IMR-90 (cell line): ENCODE results near the gene AGO1. TPM values are rescaled to one million over a fixed set of nuclear protein-coding genes. Genes with fewer than 3 reads are reported as not detected.

Experiments used
- ATAC-seq: fragments of 200-7000 bp; cut with Tn5 transposase; 2 replicates; pipeline ENCODE4 v1.9.1; 2020; ENCODE audit warnings: low read depth, mild to moderate bottlenecking, moderate library complexity
- BruUV-seq: library from RNA; stranded (reverse); fragments of 400-500 nt; replicated peaks from 2 replicates; lab custom pipeline; 2021; lab: Mats Ljungman, UMichigan
- CTCF ChIA-PET: fragments of 300-600 bp; formaldehyde crosslinking; extraction: SDS; loops from one replicate; lab custom pipeline; 2021; ENCODE audit warnings: antibody characterized with exemption; lab: Yijun Ruan, JAX
- POLR2A ChIA-PET: fragments of 300-600 bp; sonication (Branson Sonifier 250); formaldehyde crosslinking; loops from one replicate; lab custom pipeline; 2022; ENCODE audit warnings: antibody characterized with exemption; ENCODE audit not compliant: unreplicated experiment; lab: Charles Lee
- DNase-seq: peaks from one replicate; pipeline ENCODE4 v3.0.0; 2013
- H2AFZ ChIP-seq: replicated peaks from 2 replicates; pipeline ENCODE3; 2013; ENCODE audit warnings: low read length, mild to moderate bottlenecking; ENCODE audit not compliant: poor library complexity
- H2AK5ac ChIP-seq: 2 replicates; pipeline ENCODE4 v1.6.1; 2013; ENCODE audit warnings: low read depth, low read length, inconsistent platforms
- H2AK9ac ChIP-seq: replicated peaks from 2 replicates; pipeline ENCODE3; 2013; ENCODE audit warnings: mild to moderate bottlenecking, low read depth, low read length, moderate library complexity; ENCODE audit not compliant: poor library complexity
- H2BK120ac ChIP-seq: 2 replicates; pipeline ENCODE4 v1.6.1; 2013; ENCODE audit warnings: low read depth, low read length, inconsistent platforms
- H2BK15ac ChIP-seq: 3 replicates; pipeline ENCODE4 v1.6.1; 2013; ENCODE audit warnings: low read depth, low read length, inconsistent platforms
- H2BK20ac ChIP-seq: 2 replicates; pipeline ENCODE4 v1.6.1; 2013; ENCODE audit warnings: low read depth, mild to moderate bottlenecking, inconsistent platforms, low read length, moderate library complexity
- H2BK5ac ChIP-seq: 2 replicates; pipeline ENCODE4 v1.6.1; 2013; ENCODE audit warnings: mild to moderate bottlenecking, low read depth, low read length, inconsistent platforms; ENCODE audit not compliant: poor library complexity, severe bottlenecking
- H3K14ac ChIP-seq: replicated peaks from 2 replicates; pipeline ENCODE4 v1.6.1; 2013; ENCODE audit warnings: low read depth, low read length, inconsistent platforms
- H3K18ac ChIP-seq: 2 replicates; pipeline ENCODE4 v1.6.1; 2013; ENCODE audit warnings: low read depth, low read length, control low read depth
- H3K23ac ChIP-seq: 2 replicates; pipeline ENCODE4 v1.6.1; 2013; ENCODE audit warnings: low read depth, low read length, inconsistent platforms
- H3K27ac ChIP-seq: 2 replicates; pipeline ENCODE4 v1.5.1; 2013; ENCODE audit warnings: mild to moderate bottlenecking, control low read depth, low read length; ENCODE audit not compliant: insufficient read depth
- H3K27me3 ChIP-seq: 2 replicates; pipeline ENCODE4 v1.6.1; 2013; ENCODE audit warnings: low read length; ENCODE audit not compliant: control insufficient read depth, insufficient read depth
- H3K36me3 ChIP-seq: 2 replicates; pipeline ENCODE4 v1.6.1; 2013; ENCODE audit warnings: low read length, mixed read lengths; ENCODE audit not compliant: control insufficient read depth, insufficient read depth
- H3K4ac ChIP-seq: 2 replicates; pipeline ENCODE4 v1.6.1; 2013; ENCODE audit warnings: low read depth, low read length, inconsistent platforms
- H3K4me1 ChIP-seq: 2 replicates; pipeline ENCODE4 v1.6.1; 2013; ENCODE audit warnings: low read length, mixed read lengths; ENCODE audit not compliant: control insufficient read depth, insufficient read depth
- H3K4me2 ChIP-seq: 2 replicates; pipeline ENCODE4 v1.6.1; 2013; ENCODE audit warnings: low read depth, mild to moderate bottlenecking, control low read depth, low read length, moderate library complexity
- H3K4me3 ChIP-seq: 2 replicates; pipeline ENCODE4 v1.5.1; 2013; ENCODE audit warnings: low read depth, mild to moderate bottlenecking, control low read depth, low read length, moderate library complexity; ENCODE audit not compliant: insufficient read depth
- H3K56ac ChIP-seq: 2 replicates; pipeline ENCODE4 v1.6.1; 2013; ENCODE audit warnings: low read length, inconsistent platforms; ENCODE audit not compliant: insufficient read depth; ENCODE audit errors: extremely low read depth
- H3K79me1 ChIP-seq, 2 experiments: 2 replicates each; pipeline ENCODE4 v1.6.1; 2013; ENCODE audit warnings: low read length in 2 of 2, inconsistent platforms in 1 of 2, low read depth in 1 of 2
- H3K9ac ChIP-seq: 2 replicates; pipeline ENCODE4 v1.6.1; 2013; ENCODE audit warnings: low read depth, low read length, control low read depth
- H3K9me1 ChIP-seq: 2 replicates; pipeline ENCODE4 v1.6.1; 2013; ENCODE audit warnings: low read length, inconsistent platforms; ENCODE audit not compliant: insufficient read depth
- H3K9me3 ChIP-seq: 2 replicates; pipeline ENCODE4 v1.6.1; 2013; ENCODE audit warnings: low read length; ENCODE audit not compliant: control insufficient read depth, insufficient read depth
- H4K20me1 ChIP-seq: 2 replicates; pipeline ENCODE4 v1.6.1; 2013; ENCODE audit warnings: low read length, inconsistent platforms; ENCODE audit not compliant: insufficient read depth
- H4K5ac ChIP-seq: 2 replicates; pipeline ENCODE4 v1.6.1; 2013; ENCODE audit warnings: mild to moderate bottlenecking, low read depth, low read length, control low read depth
- H4K8ac ChIP-seq, 2 experiments: 2 replicates each; pipeline ENCODE4 v1.6.1; 2013; ENCODE audit warnings: low read depth in 2 of 2, low read length in 2 of 2, control low read depth in 1 of 2, inconsistent platforms in 1 of 2
- H4K91ac ChIP-seq: 2 replicates; pipeline ENCODE4 v1.6.1; 2013; ENCODE audit warnings: low read depth, low read length, inconsistent platforms; ENCODE audit not compliant: insufficient read depth
- MXI1 ChIP-seq: IDR thresholded peaks from 2 replicates; pipeline ENCODE4 v1.6.1; 2012; ENCODE audit warnings: low read depth, mild to moderate bottlenecking, low read length, moderate library complexity, borderline replicate concordance
- RAD21 ChIP-seq: IDR thresholded peaks from 2 replicates; pipeline ENCODE4 v1.6.1; 2012; ENCODE audit warnings: low read length, improper control_type of control experiment
- WGBS, 2 experiments: methylation state at CpG; one replicate each; pipeline versions ENCODE4 v1.1.5 to v1.1.7; 2013; ENCODE audit warnings: missing lambda C conversion rate in 2 of 2; ENCODE audit not compliant: insufficient read length in 1 of 2; ENCODE audit errors: extremely low coverage in 2 of 2; 5-methylcytosine and 5-hydroxymethylcytosine counted together
- dilution Hi-C: fragments of 300-500 bp; cut with HindIII; formaldehyde crosslinking; loops from one replicate; pipeline ENCODE4 v1.14.3; 2018; ENCODE audit warnings: low sequenced_read_pairs; ENCODE audit not compliant: unreplicated experiment
- in situ Hi-C: fragments of 300-500 bp; cut with MboI; formaldehyde crosslinking; loops from 3 replicates; pipeline ENCODE4 v1.14.3; 2019; ENCODE audit warnings: low sequenced_read_pairs, inconsistent platforms, mixed read lengths
- intact Hi-C: fragments of 100-400 bp; cut with micrococcal nuclease; formaldehyde crosslinking; loops from 2 replicates; pipeline ENCODE4 v1.10.0; 2022
- polyA plus RNA-seq, 3 experiments: library from polyadenylated mRNA; depleted of rRNA; stranded (reverse); fragments of >200 nt; gene quantifications; 2 replicates each; pipeline ENCODE4 v1.2.3, GENCODE V29; 2012; ENCODE audit warnings: low replicate concordance in 1 of 3
- total RNA-seq: library from RNA; depleted of rRNA; stranded (reverse); fragments of >200 nt; gene quantifications from 2 replicates; pipeline ENCODE4 v1.2.3, GENCODE V29; 2012

The AGO1 gene
- total and polyA plus RNA-seq, 2 of the 4 experiments (the other 2 are of a cell fraction): 11.3 to 21.5 TPM

DNA sequence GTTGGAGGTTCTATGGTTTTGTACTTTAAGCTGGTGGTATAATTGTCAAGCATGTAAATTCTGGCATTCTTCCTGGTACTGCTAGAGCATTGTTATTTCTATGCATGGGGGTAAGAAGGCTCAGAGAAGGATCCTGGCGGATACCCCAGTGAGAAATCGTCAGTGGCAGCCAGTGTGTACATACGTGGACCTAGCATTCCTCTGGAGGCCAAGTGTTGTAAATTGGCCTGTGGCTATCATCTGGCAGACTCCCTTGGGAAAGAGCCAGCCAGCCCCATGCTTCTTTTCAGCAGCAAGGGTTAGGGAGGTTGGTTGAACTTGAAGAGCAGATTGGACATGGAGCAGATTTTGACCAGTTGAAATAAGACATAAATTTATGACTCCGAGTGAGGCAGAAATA, 42.7 kb downstream of the AGO1 start:
- Histone ChIP-seq H3K9ac (no peak overlapping the region), H3K56ac (no peak overlapping the region), H2BK20ac (no peak overlapping the region), H2BK5ac (no peak overlapping the region), H2AFZ (no peak overlapping the region), H2BK120ac (no peak overlapping the region), H3K36me3 (peaks cover 4% of the 10 kb centered on the region), H3K14ac (no peak overlapping the region), H3K27me3 (no peaks in the 10 kb centered on the region), H4K91ac (no peak overlapping the region), H2AK5ac (no peak overlapping the region), H3K79me1 (peaks cover 0 to 9% of the 10 kb centered on the region in 2 experiments; a peak in 1 of 4 replicates), H3K27ac (no peak overlapping the region), H4K8ac (no peak overlapping the region), H2BK15ac (no peak overlapping the region), H4K20me1 (no peaks in the 10 kb centered on the region), H3K4me1 (no peaks in the 10 kb centered on the region), H3K9me3 (no peaks in the 10 kb centered on the region), H3K18ac (no peak overlapping the region), H2AK9ac (no peak overlapping the region), H3K4ac (no peak overlapping the region), H3K4me3 (no peak overlapping the region), H3K4me2 (no peak overlapping the region), H3K23ac (no peak overlapping the region), H4K5ac (no peak overlapping the region), H3K9me1 (no peaks in the 10 kb centered on the region)
- no TSS peak for BruUV-seq
- intact Hi-C loops (no loop called here), in situ Hi-C loops (no loop called here), dilution Hi-C loops (no loop called here)
- ATAC-seq (peak; percentile 61), DNase-seq (peak; percentile 92)
- CTCF ChIA-PET: no interaction called here
- TF ChIP-seq MXI1: peak; percentile 49; the same call in 1 of the 2 replicates
- no peak for TF ChIP-seq RAD21
- 23% methylated on average over 3 of the region's 4 CpGs; no CpG with 5 or more reads in 1 of the 2 experiments for WGBS, 2 experiments
- POLR2A ChIA-PET: no interaction called here
